Activated CD4-positive, alpha-beta T cell treated with anti-CD3 and anti-CD28 coated beads, Interleukin-2, amount 50 U/mL, for 4 hours (primary cell): ENCODE data around the gene RTL9.
"Not testable (repeated sequence)": the region's sequence is repeated elsewhere in the genome, so short reads cannot be mapped to it uniquely, and the experiment has no call there.

ENCODE experiments used
- DNase-seq, 2 experiments: peaks; one replicate each; pipeline ENCODE4 v3.0.0-alpha.2; 2020

The RTL9 gene

DNA sequence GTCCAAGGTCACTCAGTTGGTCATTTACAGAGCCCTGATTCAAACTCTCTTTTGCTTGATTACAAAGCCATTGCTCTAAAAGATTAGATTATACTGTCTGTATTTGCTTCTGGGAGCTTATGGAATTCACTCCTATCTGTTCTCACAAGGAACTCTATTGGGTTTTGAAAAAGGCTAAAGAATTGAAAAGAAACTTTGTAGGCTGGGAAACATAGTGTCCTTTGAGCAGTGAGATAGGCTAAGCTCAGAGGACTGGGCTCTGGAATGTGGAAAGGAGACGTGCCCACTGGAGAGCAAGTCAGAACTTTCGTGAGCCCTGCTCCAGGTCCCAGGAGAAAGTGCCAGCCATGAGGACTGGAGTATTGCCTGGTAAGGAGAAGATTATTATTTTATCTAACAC is at the start of gene RTL9:
TSS of gene RTL9 (plus strand) at position 301 of the 400 bp plus-strand sequence. CDS start 91,770 bp downstream, outside the sequence.
- DNase-seq, result no peak

DNA sequence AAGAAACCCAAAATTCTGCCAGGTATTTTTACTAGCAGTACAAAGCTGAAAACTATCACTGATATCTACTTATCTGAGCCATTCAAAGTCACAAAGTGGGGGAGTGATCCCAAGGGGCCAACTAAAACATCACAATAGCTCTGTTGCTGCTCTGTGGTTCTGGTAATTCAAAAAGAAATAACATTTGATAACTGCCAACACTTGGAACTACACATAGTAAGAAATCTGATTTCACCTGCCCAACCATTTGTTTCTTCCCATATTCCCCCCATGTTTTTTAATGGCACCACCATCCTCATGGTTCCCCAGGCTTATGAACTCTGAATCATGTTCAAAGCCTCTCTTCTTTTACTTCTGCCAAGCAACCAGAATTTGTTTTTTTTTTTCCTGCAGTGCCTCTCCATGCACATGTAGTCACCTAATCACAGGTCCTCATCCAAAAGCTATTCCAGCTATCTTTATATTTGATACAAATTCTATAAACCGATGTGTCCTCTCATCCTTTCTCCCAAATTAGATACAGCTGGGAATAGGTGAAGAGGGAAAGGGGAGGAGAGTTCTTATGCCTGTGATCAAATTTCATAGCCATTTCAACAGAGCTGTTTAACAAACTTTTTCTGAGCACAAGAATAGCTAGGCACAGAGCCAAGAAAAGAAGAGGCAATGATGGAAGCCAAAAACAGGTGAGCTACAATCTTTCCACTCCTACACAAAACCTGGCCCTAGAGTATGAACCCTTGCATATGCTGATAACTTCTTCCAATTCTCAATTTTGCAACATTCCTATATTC is 48.5 kb upstream of the RTL9 start:
- no peak for DNase-seq

GRCh38 chrX:110310896-110311295 is 47.8 kb upstream of the RTL9 start:
- peak; percentile 13 to 25 for DNase-seq

DNA sequence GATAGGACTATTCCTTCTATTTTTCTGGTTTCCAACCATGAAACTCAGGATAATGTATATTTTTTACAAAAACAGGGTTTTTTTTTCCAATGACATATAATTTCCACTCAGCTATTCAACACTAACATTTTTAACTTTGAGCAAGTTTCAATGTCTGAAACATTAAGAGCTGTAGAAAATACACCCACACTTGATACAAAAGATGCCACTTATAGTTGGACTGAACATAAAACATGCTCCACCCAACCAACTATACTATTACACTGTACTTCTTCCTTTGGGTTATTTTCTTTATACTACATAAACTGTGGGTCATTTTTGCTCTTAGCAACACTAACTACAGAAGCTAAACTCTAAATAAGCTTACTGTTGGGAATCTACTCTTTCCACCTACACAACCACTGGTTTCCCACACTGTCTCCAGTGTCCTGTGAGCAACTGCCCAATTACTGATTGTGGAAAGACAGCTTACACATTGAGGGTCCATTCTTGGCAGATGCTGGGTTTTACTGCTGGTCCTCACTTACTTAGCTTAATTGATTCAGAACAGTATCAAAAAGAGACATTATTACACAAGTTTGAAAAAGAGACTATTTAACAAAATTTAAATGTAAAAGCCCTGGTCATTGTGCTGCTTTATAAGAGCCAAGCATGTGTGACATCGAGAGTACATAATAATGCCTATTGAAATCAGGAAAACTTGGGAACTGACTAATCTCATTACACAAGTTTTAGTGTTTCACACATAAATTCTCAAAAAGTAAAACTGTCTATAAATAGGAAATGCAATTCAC is 47.0 kb upstream of the RTL9 start:
- DNase-seq, result no peak

- no peak for DNase-seq
Observed at GRCh38 chrX:110315551-110315950, 43.1 kb upstream of the RTL9 start.

DNA sequence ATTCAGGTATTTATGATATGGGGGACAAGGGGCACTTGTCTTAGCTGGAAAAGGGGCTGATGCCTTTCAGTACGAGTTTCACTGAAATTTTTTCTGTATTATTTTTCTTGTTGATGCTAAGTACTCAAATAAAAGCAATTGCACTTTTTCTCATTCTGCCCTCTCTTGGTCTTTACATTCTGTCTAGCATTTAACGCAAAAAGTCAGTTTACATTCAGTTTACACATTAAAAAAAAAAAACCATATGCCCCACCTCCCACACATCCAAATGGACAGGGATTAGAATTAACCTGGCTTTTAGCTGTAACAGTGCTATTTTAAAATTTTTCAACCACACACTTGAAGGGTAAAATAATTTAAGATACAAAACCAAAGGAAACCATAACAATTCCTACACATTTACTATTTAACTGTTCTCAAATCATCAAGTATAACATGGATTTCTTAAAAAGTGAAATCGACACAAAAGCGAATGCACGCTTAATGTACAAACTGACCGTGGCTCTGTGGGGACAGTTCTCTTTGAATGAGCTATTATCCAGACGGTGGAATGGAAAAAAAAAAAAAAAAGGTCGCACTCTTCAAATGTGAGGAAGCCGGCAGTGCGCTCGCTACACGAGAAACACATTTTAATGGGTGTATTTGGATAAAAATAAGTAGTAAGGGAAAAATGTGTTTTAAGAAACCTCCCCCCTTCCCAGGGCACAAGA is 42.1 kb upstream of the RTL9 start:
- no peak for DNase-seq

DNA sequence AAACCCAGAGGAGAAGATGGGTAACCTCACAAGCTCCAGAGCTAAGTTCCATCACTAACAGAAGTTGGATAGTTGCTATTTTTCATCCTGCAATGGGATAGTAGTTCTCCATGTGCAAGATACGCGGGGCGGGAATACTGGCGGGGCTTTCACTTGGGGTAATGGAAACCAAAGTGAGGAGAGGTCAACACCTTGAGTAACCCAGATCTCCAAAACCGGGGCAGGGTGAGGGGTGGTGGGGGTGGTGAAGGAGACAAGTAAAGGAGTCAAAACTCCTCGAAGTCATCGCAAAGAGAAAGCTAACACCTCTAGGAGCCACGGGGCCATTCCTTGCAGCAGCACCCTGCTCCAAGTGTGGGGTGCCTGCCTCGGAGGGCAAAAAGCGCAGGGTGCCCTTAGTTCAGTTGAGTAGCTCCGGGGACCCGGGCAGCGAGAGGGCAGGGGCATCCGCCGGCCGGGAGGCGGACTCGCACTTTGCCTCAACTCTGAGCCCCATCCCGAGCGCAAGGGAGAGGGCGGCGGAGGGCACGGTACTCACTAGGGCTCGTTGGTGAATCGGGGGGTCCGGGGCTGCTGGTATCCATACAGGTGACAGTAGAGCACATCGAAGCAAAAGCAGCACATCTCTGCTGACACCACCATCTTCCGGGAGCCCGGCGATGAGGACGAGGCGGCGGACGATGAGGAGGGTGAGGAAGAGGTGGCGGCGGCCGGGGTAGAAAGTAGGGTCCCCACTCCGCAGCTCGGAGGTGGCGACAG is 41.4 kb upstream of the RTL9 start:
- DNase-seq, result peak in 1 of 2 experiments; percentile 3

GRCh38 chrX:110317820-110318663 is 40.6 kb upstream of the RTL9 start, which contains the start of gene AMMECR1:
TSS of gene AMMECR1 (minus strand) at chrX:110318085. CDS start at chrX:110318071, 14 bp downstream.
- peak; percentile 71 to 74 for DNase-seq

GRCh38 chrX:110318664-110318968 is 40.0 kb upstream of the RTL9 start:
- no peak for DNase-seq

- no peak for DNase-seq
Observed at GRCh38 chrX:110320381-110320987, 38.2 kb upstream of the RTL9 start.

DNA sequence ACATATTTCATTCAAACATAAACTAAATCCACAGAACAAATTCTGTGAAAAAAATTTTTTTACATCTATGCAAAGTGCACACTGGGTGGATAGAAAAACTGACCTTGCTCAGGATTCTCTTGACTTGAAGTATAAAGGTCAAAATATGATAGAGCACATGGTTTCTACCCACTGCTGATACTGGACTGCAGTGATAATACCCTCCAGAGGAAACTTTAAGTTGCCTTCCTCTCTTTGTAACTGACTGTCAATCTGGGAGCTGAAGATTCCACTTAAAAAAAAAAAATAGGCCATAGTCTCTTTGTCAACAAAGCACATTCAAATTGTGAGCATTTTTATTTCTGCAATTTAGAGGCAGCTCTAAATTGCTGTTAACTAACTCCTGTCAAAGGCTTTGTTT is 37.6 kb upstream of the RTL9 start:
- DNase-seq, result no peak

- DNase-seq, result no peak
Observed at GRCh38 chrX:110321670-110322069, 37.0 kb upstream of the RTL9 start.

GRCh38 chrX:110322603-110323002 is 36.0 kb upstream of the RTL9 start:
- DNase-seq, result no peak

DNA sequence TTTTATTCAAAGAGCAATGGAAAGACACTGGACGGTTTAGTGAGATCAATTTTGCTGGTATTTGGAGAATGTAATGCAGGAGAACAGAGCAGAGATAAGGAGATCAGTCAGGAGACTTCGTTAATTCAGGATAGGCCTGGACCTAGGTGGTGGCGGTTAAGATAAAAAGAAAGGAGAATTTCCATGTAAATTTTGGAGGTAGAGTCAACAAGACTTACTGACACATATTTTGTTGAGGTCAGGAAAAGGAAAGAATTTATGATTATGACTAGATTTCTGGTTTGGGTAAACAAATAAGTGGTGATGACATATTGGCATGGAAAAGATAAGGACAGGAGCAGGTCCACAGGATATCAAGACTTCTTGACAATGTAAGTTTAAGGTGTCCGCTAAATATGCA is 31.9 kb upstream of the RTL9 start:
- no peak for DNase-seq

DNA sequence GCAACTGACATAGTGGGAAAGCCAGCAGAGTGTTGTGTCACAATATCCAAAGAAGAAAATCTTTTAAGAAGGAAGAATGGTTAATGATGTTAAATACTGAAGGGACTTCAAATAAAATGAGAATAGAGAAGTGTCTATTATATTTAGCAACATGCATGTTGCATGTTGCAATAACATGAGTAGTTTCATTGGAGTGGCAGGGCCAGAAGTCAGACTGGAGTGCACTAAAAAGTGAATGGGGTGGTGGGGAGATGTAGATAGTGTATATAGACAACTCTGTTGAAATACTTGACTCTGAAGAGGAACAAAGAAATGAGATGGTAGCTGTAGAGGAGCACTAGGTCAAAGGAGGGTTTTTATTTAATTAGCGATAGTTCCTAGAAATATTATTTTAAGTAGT is 31.3 kb upstream of the RTL9 start:
- DNase-seq, result no peak

GRCh38 chrX:110328613-110329012 is 30.0 kb upstream of the RTL9 start:
- not testable (repeated sequence) for DNase-seq

DNA sequence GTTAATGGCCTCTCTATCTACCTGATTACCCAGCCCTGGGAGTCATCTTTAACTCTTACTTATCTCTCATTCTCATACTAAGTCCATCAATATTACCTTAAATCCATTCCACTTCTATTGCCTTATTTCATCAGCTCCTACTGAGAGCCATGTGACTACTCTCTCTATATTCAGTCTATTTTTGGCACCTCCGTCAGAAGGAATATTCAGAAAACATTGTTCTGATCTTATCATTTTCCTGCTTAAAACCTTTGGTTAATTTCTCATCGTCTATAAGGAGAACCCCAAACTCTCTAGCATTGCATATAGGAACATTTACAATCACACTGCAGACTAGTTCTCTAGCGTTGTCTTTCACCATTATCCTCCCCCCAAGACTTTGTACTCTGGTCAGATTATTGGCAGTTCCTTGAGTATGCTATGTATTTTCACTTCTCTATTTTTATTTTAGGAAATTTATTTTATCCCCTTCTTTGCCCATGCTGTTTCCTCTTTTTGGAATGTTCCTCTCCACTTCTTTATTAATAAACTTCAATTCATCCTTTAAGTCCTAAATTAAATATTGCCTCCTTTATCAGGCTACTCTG is 27.1 kb upstream of the RTL9 start:
- no peak for DNase-seq

DNA sequence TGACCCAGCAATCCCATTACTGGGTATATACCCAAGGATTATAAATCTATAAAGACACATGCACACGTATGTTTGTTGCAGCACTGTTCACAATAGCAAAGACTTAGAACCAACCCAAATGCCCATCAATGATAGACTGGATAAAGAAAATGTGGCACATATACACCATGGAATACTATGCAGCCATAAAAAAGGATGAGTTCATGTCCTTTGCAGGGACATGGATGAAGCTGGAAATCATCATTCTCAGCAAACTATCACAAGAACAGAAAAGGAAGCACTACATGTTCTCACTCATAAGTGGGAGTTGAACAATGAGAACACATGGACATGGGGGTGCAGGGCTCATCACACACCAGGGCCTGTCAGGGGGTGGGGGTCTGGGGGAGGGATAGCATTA is 25.2 kb upstream of the RTL9 start:
- not testable (repeated sequence) for DNase-seq

DNA sequence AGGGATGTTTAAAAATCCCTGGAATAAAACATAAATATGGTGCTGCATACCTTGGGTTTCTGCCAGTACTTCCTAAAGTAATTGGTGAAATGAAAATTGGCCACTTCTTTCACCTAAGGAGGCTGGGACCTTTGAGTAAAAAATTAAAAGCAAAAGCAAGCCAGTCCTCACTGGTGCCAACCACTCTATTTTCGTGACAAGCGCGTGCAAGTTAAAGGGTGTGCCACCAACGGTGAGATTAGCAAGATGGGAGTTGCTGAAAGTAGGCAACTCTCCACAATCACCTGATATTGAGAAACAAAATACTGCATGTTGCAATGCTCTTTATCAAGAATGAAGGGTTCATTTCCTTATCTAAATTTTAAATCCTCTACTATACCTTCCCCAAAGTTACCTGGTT is 19.7 kb upstream of the RTL9 start:
- no peak for DNase-seq

GRCh38 chrX:110341189-110342035 is 17.2 kb upstream of the RTL9 start:
- no peak for DNase-seq
